NOMO-1 (cell line): ENCODE data around the gene CLECL1.
"Not testable (repeated sequence)": the region's sequence is repeated elsewhere in the genome, so short reads cannot be mapped to it uniquely, and the experiment has no call there.

ENCODE experiments used
- DNase-seq, 2 experiments: peaks; one replicate each; lab custom pipeline; 2025; ENCODE audit not compliant: unreplicated experiment in 2 of 2; lab: John Stamatoyannopoulos, UW

CLECL1 gene

DNA sequence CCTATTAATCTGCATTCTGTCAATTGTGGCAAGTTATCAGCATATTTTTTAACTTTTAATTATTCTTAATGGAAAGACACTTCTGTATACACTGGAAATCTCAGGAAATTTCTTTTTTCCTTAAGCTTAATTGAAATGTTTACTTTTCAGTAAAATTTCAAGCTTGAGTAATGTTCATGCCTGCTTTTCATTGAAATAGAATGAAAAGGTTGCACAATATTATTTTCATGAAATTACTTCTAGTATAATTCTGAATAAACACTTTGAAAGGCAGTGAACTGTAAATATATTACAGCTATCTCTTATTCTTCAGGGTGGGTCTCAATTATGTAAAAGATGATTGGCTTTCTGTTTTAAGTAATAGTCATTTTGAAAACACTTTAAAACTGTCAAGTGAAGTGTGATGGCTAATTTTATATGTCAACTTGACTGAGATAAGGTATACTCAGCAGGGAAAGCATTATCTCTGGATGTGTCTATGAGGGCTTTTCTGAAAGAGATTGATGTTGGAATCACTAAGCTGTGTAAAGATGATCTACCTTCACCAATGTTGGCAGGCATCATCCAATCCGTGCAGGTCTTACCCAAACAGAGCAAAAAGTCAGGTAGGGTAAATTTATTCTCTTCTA is 33.5 kb downstream of the CLECL1 start:
- no peak for DNase-seq

DNA sequence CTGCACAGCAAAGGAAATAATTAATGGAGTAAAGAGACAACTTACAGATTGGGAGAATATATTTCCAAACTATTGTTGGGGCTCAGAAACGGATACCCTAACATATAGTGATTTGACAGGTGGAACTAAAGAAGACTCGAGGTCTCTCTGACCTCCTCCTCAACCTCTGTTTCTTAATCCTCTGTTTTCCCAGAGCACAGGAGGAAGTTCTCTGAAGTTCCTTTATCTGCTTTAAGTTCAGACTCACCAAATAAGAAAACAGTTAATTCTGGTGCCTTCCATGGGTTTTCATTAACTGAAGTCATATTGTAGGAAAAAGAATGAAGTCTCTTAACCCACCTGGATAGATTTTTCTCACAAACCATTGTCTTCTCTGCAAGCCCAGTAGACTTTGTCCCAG is 34.2 kb downstream of the CLECL1 start:
- DNase-seq = peak in 1 of 2 experiments; percentile 29

DNA sequence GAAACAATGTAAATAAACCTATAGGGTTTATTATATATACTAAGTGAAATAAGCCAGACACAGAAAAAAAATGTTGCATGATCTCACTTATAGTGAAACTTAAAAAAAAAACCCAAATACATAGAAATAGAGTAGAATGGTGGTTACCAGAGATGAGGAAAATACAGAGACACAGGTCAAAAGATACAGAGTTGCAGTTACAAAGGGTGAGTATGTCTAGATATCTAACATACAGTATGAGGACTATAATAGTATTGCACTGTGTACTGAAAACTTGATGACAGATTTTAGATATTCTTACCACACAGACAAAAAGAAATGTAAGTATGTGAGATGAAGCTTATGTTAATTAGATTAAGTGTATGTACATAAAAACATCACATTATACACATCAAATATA is 35.3 kb downstream of the CLECL1 start:
- DNase-seq = no peak

DNA sequence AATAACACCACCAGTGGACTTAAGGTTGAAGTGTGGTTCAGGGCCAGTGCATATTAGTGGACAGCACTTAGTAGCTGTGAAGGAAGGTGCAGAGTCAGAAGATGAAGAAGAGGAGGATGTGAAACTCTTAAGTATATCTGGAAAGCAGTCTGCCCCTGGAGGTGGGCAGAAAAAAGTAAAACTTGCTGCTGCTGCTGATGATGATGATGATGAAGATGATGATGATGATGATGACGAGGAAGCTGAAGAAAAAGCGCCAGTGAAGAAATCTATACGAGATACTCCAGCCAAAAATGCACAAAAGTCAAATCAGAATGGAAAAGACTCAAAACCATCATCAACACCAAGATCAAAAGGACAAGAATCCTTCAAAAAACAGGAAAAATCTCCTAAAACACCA is 37.2 kb downstream of the CLECL1 start:
- DNase-seq = not testable (repeated sequence)

DNA sequence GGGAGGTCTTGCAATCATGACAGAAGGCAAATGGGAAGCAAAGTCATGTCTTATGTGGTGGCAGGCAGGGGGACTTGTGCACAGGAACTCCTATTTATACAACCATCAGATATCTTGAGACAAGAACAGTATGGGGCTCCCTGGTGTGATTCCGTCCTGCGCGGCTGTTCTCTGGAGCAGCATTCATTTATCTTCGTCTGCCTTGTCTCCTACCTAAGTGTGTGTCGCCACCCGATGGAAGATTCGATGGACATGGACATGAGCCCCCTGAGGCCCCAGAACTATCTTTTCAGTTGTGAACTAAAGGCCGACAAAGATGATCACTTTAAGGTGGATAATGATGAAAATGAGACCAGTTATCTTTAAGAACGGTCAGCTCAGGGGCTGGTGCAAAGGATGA is 37.7 kb downstream of the CLECL1 start:
- DNase-seq = not testable (repeated sequence)

DNA sequence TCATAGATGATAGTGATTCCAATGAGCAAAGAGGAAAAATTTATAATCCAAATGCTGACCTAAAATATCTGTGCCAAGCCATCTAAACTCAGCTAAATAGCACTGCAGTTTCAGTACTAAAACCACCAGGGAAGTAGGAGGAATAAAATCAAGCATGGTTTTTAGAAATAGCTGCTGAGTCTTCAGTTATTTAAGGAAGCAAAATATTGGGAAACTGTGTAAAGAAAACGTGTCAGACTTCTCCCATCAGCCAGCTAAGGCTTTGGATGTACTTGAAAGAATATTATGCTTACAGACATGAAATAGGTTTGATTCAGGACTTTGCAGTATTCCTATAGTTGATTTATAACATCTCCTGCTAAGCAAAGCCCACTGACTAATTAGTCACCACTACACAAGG is 38.7 kb downstream of the CLECL1 start:
- DNase-seq = peak in 1 of 2 experiments; percentile 37

DNA sequence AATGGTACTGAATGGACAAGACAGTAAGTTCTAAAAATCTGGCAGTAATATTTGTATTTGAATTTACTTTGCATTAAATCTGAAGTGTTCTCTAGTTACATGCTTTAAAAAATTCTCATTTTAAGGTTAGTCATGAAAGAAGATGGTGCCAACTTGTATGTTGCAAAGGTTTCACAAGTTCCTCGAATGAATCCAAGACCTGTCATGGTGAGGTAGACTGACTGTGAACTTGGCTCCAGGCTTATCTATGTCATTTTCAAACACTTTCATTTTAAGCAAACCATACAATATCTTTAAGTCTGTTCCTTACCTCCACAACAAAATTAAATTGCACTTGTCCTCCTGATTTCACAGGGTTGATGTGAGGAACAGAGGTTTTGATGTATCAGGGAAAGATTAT is 40.0 kb downstream of the CLECL1 start:
- DNase-seq = no peak

DNA sequence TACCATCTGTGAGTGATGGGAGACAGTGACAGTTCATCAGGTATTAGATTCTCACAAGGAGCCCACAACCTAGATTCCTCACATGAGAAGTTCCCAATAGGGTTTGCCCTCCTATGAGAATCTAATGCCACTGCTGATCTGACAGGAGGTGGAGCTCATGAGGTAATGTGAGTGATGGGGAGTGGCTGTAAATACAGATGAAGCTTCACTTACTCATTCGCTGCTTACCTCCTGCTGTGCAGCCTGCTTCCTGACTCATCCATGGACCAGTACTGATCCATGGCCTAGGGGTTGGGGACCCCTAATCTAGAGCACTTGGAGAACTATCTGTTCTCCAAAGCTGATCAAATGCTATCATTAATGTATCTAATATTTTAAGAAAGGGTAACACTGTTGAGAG is 45.7 kb downstream of the CLECL1 start:
- DNase-seq = no peak

DNA sequence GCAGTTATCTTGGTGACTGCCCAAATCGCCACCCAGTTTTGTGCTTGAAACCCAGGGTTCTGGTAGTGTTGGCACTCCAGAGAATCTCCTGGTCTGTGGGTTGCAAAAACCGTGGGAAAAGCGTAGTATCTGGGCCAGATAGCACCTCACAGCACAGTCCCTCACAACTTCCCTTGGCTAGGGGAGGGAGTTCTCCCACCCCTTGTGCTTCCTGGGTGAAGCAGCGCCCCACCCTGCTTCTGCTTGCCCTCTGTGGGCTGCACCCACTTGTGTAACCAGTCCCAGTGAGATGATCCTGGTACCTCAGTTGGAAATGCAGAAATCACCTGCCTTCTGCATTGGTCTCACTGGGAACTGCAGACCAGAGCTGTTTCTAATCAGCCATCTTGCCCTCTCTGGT is 47.0 kb downstream of the CLECL1 start:
- no peak for DNase-seq

DNA sequence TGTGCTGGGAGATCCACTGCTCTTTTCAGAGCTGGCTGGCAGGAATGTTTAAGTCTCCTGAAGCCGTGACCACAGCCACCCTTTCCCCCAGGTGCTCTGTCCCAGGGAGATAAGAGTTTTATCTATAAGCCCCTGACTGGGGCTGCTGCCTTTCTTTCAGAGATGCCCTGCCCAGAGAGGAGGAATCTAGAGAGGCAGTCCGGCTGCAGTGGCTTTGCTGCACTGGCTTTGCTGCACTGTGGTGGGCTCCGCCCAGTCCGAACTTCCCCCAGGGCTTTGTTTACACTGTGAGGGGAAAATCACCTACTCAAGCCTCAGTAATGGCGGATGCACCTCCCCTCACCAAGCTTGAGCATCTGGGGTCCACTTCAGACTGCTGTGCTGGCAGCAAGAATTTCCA is 47.5 kb downstream of the CLECL1 start:
- DNase-seq = not testable (repeated sequence)

DNA sequence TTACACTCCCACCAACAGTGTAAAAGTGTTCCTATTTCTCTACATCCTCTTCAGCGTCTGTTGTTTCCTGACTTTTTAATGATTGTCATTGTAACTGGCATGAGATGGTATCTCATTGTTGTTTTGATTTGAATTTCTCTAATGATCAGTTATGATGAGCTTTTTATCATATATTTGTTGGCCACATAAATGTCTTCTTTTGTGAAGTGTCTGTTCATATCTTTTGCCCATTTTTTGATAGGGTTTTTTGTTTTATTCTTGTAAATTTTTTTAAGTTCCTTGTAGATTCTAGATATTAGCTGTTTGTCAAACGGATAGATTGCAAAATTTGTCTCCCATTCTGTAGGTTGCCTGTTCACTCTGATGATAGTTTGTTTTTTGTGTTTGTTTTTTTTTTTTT is 49.9 kb downstream of the CLECL1 start:
- DNase-seq = not testable (repeated sequence)

DNA sequence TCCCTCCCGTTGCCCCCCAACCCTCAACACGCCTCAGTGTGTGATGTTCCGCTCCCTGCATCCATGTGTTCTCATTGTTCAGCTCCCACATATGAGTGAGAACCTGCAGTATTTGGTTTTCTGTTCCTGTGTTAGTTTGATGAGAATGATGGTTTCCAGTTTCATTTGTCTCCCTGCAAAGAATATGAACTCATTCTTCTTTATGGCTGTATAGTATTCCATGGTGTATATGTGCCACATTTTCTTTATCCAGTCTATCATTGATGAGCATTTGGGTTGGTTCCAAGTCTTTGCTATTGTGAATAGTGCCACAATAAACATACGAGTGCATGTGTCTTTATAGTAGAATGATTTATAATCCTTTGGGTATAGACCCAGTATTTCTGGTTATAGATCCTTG is 50.4 kb downstream of the CLECL1 start:
- DNase-seq = not testable (repeated sequence)

DNA sequence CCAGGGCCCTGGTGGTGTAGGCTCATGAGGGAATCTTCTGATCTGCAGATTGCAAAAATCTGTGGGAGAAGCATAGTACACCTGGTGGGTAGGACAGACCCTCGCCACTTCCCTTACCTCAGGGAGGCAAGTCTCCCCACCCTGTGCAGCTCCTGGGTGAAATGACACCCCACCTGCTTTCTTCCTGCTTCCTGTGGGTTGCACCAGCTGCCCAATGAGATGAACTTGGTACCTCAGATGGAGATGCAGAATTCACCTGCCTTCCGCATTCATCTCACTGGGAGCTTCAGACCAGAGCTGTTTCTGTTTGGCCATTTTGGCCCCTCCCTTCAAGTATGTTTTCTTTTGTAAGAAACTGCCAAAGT is 58.7 kb downstream of the CLECL1 start:
- DNase-seq = no peak

DNA sequence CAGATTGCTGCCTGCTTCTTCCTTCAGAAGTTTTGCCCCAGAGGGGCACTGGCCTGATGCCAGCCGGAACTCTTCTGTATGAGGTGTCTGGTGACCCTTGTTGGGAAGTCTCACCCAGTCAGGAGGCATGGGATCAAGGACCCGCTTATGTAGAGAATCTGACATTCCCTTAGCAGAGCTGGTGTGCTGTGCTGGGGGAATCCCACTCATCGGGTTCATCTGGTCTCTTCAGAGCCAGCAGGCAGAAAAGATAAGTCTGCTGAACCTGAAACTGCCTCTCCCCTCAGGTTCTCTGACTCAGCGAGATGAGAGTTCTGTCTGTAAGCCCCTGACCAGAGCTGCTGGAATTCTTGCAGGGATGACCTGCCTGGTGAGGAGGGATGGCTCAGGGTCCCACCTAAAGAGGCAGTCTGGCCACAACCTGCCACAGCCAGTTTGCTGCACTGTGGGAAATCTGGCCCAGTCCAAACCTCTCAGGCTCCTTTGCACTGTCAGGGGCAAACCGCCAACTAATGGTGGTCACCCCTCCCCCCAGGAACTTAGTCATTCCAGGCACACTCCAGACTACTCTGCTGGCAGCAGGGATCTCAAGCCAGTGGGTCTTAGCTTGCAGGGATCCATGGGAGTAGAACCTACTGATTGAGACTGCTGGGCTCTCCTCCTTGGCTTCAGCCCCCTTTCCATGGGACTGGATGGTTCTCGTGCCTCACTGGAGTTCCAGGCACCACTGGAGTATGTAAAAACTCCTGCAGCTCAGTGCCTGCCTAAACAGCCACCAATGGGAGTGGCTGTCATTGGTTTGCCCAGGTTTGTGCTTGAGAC is 59.3 kb downstream of the CLECL1 start:
- no peak for DNase-seq
